HG03442 (cell line): ENCODE results near the gene MRPL24.
"Not testable (repeated sequence)": the region's sequence is repeated elsewhere in the genome, so short reads cannot be mapped to it uniquely, and the experiment has no call there.

Experiments
- ATAC-seq: cut with Tn5 transposase; IDR thresholded peaks from one replicate; pipeline ENCODE4 v1.9.1; 2021; ENCODE audit warnings: mild to moderate bottlenecking, moderate library complexity; ENCODE audit not compliant: unreplicated experiment

MRPL24 gene

GRCh38 chr1:156760092-156760795, 19.4 kb upstream of the MRPL24 start:
- no peak for ATAC-seq

GRCh38 chr1:156757572-156758253, 16.8 kb upstream of the MRPL24 start:
- not testable (repeated sequence) for ATAC-seq

- no peak for ATAC-seq
Observed at GRCh38 chr1:156756355-156756754, 15.5 kb upstream of the MRPL24 start.

- no peak for ATAC-seq
Observed at GRCh38 chr1:156755527-156755950, 14.7 kb upstream of the MRPL24 start.

GRCh38 chr1:156754219-156754618, 13.3 kb upstream of the MRPL24 start:
- ATAC-seq, result no peak

GRCh38 chr1:156752843-156753482, 12.1 kb upstream of the MRPL24 start:
- no peak for ATAC-seq

GRCh38 chr1:156751757-156752481, 11.0 kb upstream of the MRPL24 start:
- ATAC-seq, result peak; percentile 60

GRCh38 chr1:156751451-156751756, 10.5 kb upstream of the MRPL24 start, which contains the start of gene HDGF:
Gene HDGF (minus strand): TSS chr1:156751675. CDS start chr1:156751429, 246 bp downstream.
- ATAC-seq, result peak; percentile 5

- ATAC-seq, result peak; percentile 7
Observed at GRCh38 chr1:156750711-156751450, 10.0 kb upstream of the MRPL24 start.

GRCh38 chr1:156750191-156750672, 9.3 kb upstream of the MRPL24 start:
- ATAC-seq, result no peak

GRCh38 chr1:156749419-156750118, 8.7 kb upstream of the MRPL24 start:
- no peak for ATAC-seq

- ATAC-seq, result no peak
Observed at GRCh38 chr1:156748670-156749418, 8.0 kb upstream of the MRPL24 start.

- no peak for ATAC-seq
Observed at GRCh38 chr1:156747742-156748669, 7.1 kb upstream of the MRPL24 start.

- no peak for ATAC-seq
Observed at GRCh38 chr1:156746728-156747631, 6.1 kb upstream of the MRPL24 start.

- no peak for ATAC-seq
Observed at GRCh38 chr1:156746406-156746727, 5.5 kb upstream of the MRPL24 start.

GRCh38 chr1:156745881-156746280, 5.0 kb upstream of the MRPL24 start:
- no peak for ATAC-seq

GRCh38 chr1:156744786-156745419, 4.0 kb upstream of the MRPL24 start:
- no peak for ATAC-seq
